Loucy (cell line): ENCODE data around the gene ITSN2.
A peak's percentile ranks its signal among the peaks of the same experiment; 100 is the strongest.

Experiments
- H2AFZ ChIP-seq: fragments of 200-600 bp; sonication (generic); 2 replicates; pipeline ENCODE4 v1.6.0; 2016; ENCODE audit warnings: antibody characterized with exemption, mild to moderate bottlenecking, low read length, moderate library complexity
- H3F3A ChIP-seq: fragments of 200-600 bp; 2 replicates; pipeline ENCODE4 v1.6.0; 2016; ENCODE audit warnings: antibody characterized with exemption, low read depth, mild to moderate bottlenecking
- H3K27me3 ChIP-seq: fragments of 200-600 bp; sonication (generic); 2 replicates; pipeline ENCODE4 v1.6.1; 2014; ENCODE audit warnings: low read length, mild to moderate bottlenecking; ENCODE audit not compliant: insufficient read depth, poor library complexity, severe bottlenecking
- H3K36me3 ChIP-seq: fragments of 200-600 bp; sonication (generic); 2 replicates; pipeline ENCODE4 v1.6.1; 2016; ENCODE audit warnings: low read length; ENCODE audit not compliant: insufficient read depth
- H3K4me1 ChIP-seq: fragments of 200-600 bp; sonication (generic); 2 replicates; pipeline ENCODE4 v1.5.1; 2014; ENCODE audit warnings: low read length, mild to moderate bottlenecking; ENCODE audit not compliant: insufficient read depth, poor library complexity, severe bottlenecking
- H3K4me2 ChIP-seq: fragments of 200-600 bp; sonication (generic); 2 replicates; pipeline ENCODE4 v1.6.0; 2014; ENCODE audit warnings: antibody characterized with exemption, low read length, low read depth, mild to moderate bottlenecking; ENCODE audit not compliant: poor library complexity, severe bottlenecking
- H3K4me3 ChIP-seq: fragments of 200-600 bp; sonication (generic); 2 replicates; pipeline ENCODE4 v1.5.1; 2014; ENCODE audit warnings: low read length, mild to moderate bottlenecking, mixed read lengths; ENCODE audit not compliant: poor library complexity, severe bottlenecking
- H3K79me2 ChIP-seq: fragments of 200-600 bp; sonication (generic); 2 replicates; pipeline ENCODE4 v1.6.1; 2014; ENCODE audit warnings: low read length; ENCODE audit not compliant: insufficient read depth
- H3K9ac ChIP-seq: fragments of 200-600 bp; sonication (generic); 2 replicates; pipeline ENCODE4 v1.6.0; 2014; ENCODE audit warnings: mild to moderate bottlenecking, low read depth, low read length, moderate library complexity; ENCODE audit not compliant: poor library complexity, severe bottlenecking
- H3K9me2 ChIP-seq: fragments of 200-600 bp; sonication (generic); replicated peaks from 2 replicates; pipeline ENCODE4 v1.6.1; 2016; ENCODE audit warnings: low read depth, low read length, mixed read lengths
- H3K9me3 ChIP-seq: fragments of 200-600 bp; sonication (generic); 2 replicates; pipeline ENCODE4 v1.6.1; 2014; ENCODE audit warnings: mild to moderate bottlenecking, antibody characterized with exemption, low read length, low read depth; ENCODE audit not compliant: insufficient read depth
- H4K20me1 ChIP-seq: fragments of 200-600 bp; sonication (generic); 2 replicates; pipeline ENCODE4 v1.6.0; 2014; ENCODE audit warnings: antibody characterized with exemption, low read length, mild to moderate bottlenecking; ENCODE audit not compliant: insufficient read depth, poor library complexity, severe bottlenecking
- CTCF ChIP-seq: fragments of 200-600 bp; sonication (generic); conservative IDR thresholded peaks from 2 replicates; pipeline ENCODE4 v1.5.1; 2014; ENCODE audit warnings: mild to moderate bottlenecking, antibody characterized with exemption, low read length
- EZH2phosphoT487 ChIP-seq: fragments of 200-600 bp; IDR thresholded peaks from 2 replicates; pipeline ENCODE4 v1.6.1; 2018; ENCODE audit warnings: antibody characterized with exemption, mild to moderate bottlenecking, moderate library complexity, borderline replicate concordance

Gene ITSN2

DNA sequence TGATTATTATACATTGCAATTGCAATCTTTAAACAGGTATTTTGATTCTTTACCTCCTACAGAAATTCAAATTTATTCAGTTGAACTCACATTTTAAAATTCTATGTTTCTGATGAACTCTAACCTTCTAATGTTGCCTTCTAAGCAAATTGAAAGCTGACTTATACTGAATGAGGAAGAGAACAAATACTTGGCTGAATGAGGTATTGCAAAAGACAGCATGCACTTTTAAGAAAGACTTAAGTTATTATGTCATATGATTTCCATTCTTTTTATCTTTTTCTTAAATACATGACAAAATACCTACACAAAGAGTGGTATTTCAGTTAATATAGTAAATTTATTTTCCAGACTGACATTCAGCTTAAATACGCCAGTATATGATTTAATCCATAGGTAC is 120.8 kb downstream of the ITSN2 start:
- peaks cover 19% of the 10 kb centered on the region for H3K36me3 ChIP-seq
- no peaks in the 10 kb centered on the region for H3K9me3 ChIP-seq
- TF ChIP-seq CTCF (no peak), EZH2phosphoT487 (no peak)

DNA sequence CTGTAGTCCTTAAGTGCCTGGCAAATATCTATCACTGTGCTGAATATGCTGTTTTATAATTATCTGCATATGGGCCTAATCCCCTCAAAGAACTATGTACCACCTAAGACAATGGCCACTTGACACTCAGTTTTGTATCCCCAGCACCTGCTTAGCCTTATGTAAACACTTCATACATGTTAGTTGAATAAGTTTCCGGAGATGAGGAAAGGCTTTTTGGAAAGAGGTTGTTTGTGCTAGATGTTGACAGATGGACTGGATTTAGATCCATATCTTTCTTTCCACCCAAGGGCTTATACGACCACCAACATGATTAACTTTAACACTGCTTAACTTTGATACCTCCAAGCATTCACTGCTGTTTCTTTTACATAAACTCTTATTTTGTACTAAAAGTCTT is 122.2 kb downstream of the ITSN2 start:
- no peak overlapping the region for H3K4me3 ChIP-seq
- no peaks in the 10 kb centered on the region for H3K27me3 ChIP-seq
- no peaks in the 10 kb centered on the region for H3F3A ChIP-seq
- no peaks in the 10 kb centered on the region for H4K20me1 ChIP-seq
- no peak overlapping the region for H3K4me2 ChIP-seq
- no peaks in the 10 kb centered on the region for H3K9me2 ChIP-seq
- H3K9ac ChIP-seq, result no peak overlapping the region
- no peaks in the 10 kb centered on the region for H3K79me2 ChIP-seq
- peaks cover 11% of the 10 kb centered on the region; the same call in 1 of the 2 replicates for H3K36me3 ChIP-seq
- no peaks in the 10 kb centered on the region for H3K9me3 ChIP-seq
- H2AFZ ChIP-seq, result no peak overlapping the region
- no peak for TF ChIP-seq EZH2phosphoT487
- TF ChIP-seq CTCF, result no peak
- no peaks in the 10 kb centered on the region for H3K4me1 ChIP-seq

More for the DNA sequence above, 120.8 kb downstream of the ITSN2 start:
- no peaks in the 10 kb centered on the region for H3K79me2 ChIP-seq
- no peak overlapping the region for H3K4me2 ChIP-seq
- no peak overlapping the region for H3K9ac ChIP-seq
- no peaks in the 10 kb centered on the region for H3K9me2 ChIP-seq
- H3K4me1 ChIP-seq, result no peaks in the 10 kb centered on the region
- H3F3A ChIP-seq, result no peaks in the 10 kb centered on the region
- H3K4me3 ChIP-seq, result no peak overlapping the region
- H3K27me3 ChIP-seq, result no peaks in the 10 kb centered on the region
- H2AFZ ChIP-seq, result no peak overlapping the region
- no peaks in the 10 kb centered on the region for H4K20me1 ChIP-seq

- H2AFZ ChIP-seq, result no peak overlapping the region
- no peaks in the 10 kb centered on the region for H3K4me1 ChIP-seq
- H3K79me2 ChIP-seq, result no peaks in the 10 kb centered on the region
- H3K4me2 ChIP-seq, result no peak overlapping the region
- no peaks in the 10 kb centered on the region for H4K20me1 ChIP-seq
- no peaks in the 10 kb centered on the region for H3K9me2 ChIP-seq
- no peaks in the 10 kb centered on the region for H3K9me3 ChIP-seq
- H3F3A ChIP-seq, result no peaks in the 10 kb centered on the region
- H3K36me3 ChIP-seq, result peaks cover 11% of the 10 kb centered on the region; the same call in 1 of the 2 replicates
- 0 out of 2 replicates have a peak, but pooled peaks have one; percentile 9 for TF ChIP-seq CTCF
- TF ChIP-seq EZH2phosphoT487, result no peak
- no peak overlapping the region for H3K9ac ChIP-seq
- no peaks in the 10 kb centered on the region for H3K27me3 ChIP-seq
- no peak overlapping the region for H3K4me3 ChIP-seq
Measured at GRCh38 chr2:24237313-24237712, 123.0 kb downstream of the ITSN2 start.
